NT2/D1 (cell line): ENCODE measurements around the gene IFNAR1.

Source experiments
- SUZ12 ChIP-seq: IDR thresholded peaks from 2 replicates; pipeline ENCODE4 v1.6.1; 2011; ENCODE audit not compliant: insufficient read length, insufficient read depth; ENCODE audit errors: extremely low read depth
- YY1 ChIP-seq: IDR thresholded peaks from 2 replicates; pipeline ENCODE4 v1.6.1; 2011; ENCODE audit not compliant: insufficient read length, insufficient read depth
- ZNF274 ChIP-seq: IDR thresholded peaks from 2 replicates; pipeline ENCODE4 v1.6.1; 2011; ENCODE audit warnings: mild to moderate bottlenecking, low read depth, low read length

GRCh38 chr21:33355996-33356395 is 31.2 kb downstream of the IFNAR1 start:
- TF ChIP-seq YY1 (no peak), ZNF274 (no peak), SUZ12 (no peak)
